ENCODE results near the gene GIMAP5. TPM values are rescaled to one million over a fixed set of nuclear protein-coding genes. Genes with fewer than 3 reads are reported as not detected.

Gene GIMAP5
- total and polyA plus RNA-seq, 5 experiments from 2014 or later: 320 to 506 (median 364) TPM

DNA sequence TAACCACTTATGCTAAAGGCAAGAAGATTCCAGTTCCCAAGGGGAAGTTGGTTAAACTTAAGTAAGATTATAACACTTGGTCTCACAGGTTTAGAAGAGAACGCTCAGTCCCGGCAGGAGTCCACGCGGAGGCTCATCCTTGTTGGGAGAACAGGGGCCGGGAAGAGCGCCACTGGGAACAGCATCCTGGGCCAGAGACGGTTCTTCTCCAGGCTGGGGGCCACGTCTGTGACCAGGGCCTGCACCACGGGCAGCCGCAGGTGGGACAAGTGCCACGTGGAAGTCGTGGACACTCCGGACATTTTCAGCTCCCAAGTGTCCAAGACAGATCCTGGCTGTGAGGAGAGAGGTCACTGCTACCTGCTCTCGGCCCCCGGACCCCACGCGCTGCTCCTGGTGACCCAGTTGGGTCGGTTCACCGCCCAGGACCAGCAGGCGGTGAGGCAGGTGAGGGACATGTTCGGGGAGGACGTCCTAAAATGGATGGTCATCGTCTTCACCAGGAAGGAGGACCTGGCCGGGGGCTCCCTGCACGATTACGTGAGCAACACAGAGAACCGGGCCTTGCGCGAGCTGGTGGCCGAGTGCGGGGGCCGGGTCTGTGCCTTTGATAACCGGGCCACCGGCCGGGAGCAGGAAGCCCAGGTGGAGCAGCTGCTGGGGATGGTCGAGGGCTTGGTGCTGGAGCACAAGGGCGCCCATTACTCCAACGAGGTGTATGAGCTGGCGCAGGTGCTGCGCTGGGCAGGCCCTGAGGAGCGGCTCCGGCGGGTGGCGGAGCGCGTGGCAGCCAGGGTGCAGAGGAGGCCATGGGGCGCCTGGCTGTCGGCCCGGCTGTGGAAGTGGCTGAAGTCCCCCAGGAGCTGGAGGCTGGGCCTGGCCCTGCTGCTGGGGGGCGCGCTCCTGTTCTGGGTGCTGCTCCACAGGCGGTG is 17.0 kb upstream of the GIMAP5 start:
- Mint-ChIP-seq H3K4me3 (peak overlapping the region; percentile 92 to 100 (median 97)), H3K27ac (peak overlapping the region; percentile 72 to 99 (median 96)), H3K36me3 (peaks cover 52 to 84% (median 81%) of the 10 kb centered on the region in 3 donors), H3K4me1 (peaks cover 43 to 87% (median 81%) of the 10 kb centered on the region in 4 donors), H3K27me3 (no peaks in the 10 kb centered on the region), H3K9me3 (peaks cover 0 to 4% (median 2%) of the 10 kb centered on the region in 9 donors)
- ATAC-seq (no peak), DNase-seq (no peak)
- POLR2A ChIA-PET: interaction anchor here (0.6 to 11.9 kb wide), 18 partner anchors 15 to 269 kb away, joined by 3 to 323 read pairs (median 36); partner anchors contain the start of genes GIMAP2, GIMAP4, GIMAP5 and GIMAP6

- ATAC-seq (peak in 1 of 2 donors; percentile 8), DNase-seq (no peak)
- peak overlapping the region; percentile 68 to 97 (median 86) for H3K4me3 Mint-ChIP-seq
- H3K36me3 Mint-ChIP-seq: peaks cover 57 to 95% (median 82%) of the 10 kb centered on the region in 3 donors
- peak overlapping the region; percentile 85 to 96 (median 92) for H3K27ac Mint-ChIP-seq
- no peaks in the 10 kb centered on the region for H3K27me3 Mint-ChIP-seq
- H3K9me3 Mint-ChIP-seq: peaks cover 0 to 18% (median 12%) of the 10 kb centered on the region in 9 donors
- POLR2A ChIA-PET: interaction anchor here (0.7 to 11.9 kb wide), 15 partner anchors 13 to 271 kb away, joined by 3 to 323 read pairs (median 122); partner anchors contain the start of genes GIMAP2, GIMAP4, GIMAP5 and GIMAP6
- H3K4me1 Mint-ChIP-seq: peaks cover 39 to 80% (median 79%) of the 10 kb centered on the region in 4 donors
Observed at GRCh38 chr7:150721970-150722373, 15.2 kb upstream of the GIMAP5 start.

DNA sequence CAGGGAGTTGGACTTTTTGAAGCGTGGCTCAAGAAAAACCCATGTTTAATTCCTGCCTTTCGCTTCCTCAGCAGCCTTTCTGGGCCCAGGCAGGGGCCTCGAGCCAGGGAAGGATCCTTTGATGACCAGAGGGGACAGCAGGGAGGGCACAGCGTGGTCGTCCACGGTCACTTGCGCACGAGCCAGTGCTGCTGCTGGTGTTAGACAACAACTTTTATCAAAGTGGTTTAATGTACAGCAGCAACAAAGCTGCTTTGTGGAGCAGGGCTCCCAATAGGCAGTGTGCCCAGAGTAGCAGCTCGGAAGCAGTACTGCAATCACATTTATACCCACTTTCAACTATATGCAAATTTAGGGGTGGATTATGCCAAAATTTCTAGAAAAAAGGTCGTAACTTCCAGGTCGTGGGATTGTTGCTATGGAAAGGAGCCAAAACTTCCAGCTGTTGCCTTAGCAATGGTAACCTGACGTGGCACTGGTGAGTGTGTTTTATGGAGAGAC is 14.7 kb upstream of the GIMAP5 start:
- peaks cover 41 to 81% (median 79%) of the 10 kb centered on the region in 4 donors for H3K4me1 Mint-ChIP-seq
- H3K4me3 Mint-ChIP-seq: peak overlapping the region; percentile 68 to 97 (median 86)
- peak; percentile 38 to 39 for ATAC-seq
- peaks cover under 1 to 23% (median 16%) of the 10 kb centered on the region in 9 donors for H3K9me3 Mint-ChIP-seq
- POLR2A ChIA-PET: interaction anchor here (0.7 to 11.9 kb wide), 17 partner anchors 12 to 272 kb away, joined by 3 to 323 read pairs (median 7); partner anchors contain the start of genes GIMAP2, GIMAP4, GIMAP5 and GIMAP6
- H3K36me3 Mint-ChIP-seq: peaks cover 59 to 97% (median 79%) of the 10 kb centered on the region in 3 donors
- peak overlapping the region; percentile 85 to 96 (median 92) for H3K27ac Mint-ChIP-seq
- no peaks in the 10 kb centered on the region for H3K27me3 Mint-ChIP-seq
- DNase-seq: no peak

- no peak for DNase-seq
- peak; percentile 19 to 42 for ATAC-seq
- H3K27ac Mint-ChIP-seq: peak overlapping the region; percentile 15 to 96 (median 90)
Observed at GRCh38 chr7:150723467-150723866, 13.8 kb upstream of the GIMAP5 start.

DNA sequence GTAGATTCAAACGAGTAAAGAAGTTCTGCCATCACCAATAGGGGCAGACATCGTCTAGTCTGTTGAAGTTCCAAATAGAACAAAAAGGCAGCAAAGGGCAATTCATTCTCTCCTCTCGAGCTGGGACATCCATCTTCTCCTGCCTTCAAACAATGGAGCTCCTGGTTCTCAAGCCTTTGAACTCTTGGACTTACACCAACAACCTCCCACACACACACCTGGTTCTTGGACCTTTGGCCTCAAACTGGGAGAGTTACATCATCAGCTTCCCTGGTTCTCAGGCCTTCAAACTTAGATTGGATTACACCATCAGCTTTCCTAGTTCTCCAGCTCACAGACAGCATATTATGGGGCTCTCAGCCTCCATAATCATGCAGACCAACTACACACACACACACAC is 9.8 kb upstream of the GIMAP5 start:
- Mint-ChIP-seq H3K4me3 (peak overlapping the region in 1 of 10 donors; percentile 56), H3K27me3 (no peaks in the 10 kb centered on the region), H3K9me3 (peaks cover 16 to 39% (median 32%) of the 10 kb centered on the region in 9 donors), H3K36me3 (peaks cover 36 to 65% (median 49%) of the 10 kb centered on the region in 3 donors), H3K27ac (peak overlapping the region in 7 of 10 donors; percentile 10 to 96 (median 51)), H3K4me1 (peaks cover 36 to 75% (median 60%) of the 10 kb centered on the region in 4 donors)
- ATAC-seq: no peak
- POLR2A ChIA-PET: interaction anchor here (0.6 to 2.1 kb wide), 7 partner anchors 10 to 158 kb away, joined by 3 to 6 read pairs (median 4); partner anchors contain the start of gene GIMAP5
- DNase-seq: no peak

More at GRCh38 chr7:150723467-150723866, 13.8 kb upstream of the GIMAP5 start:
- H3K4me3 Mint-ChIP-seq: peak overlapping the region; percentile 68 to 97 (median 86)
- POLR2A ChIA-PET: interaction anchor here (0.8 to 11.9 kb wide), 14 partner anchors 7 to 273 kb away, joined by 3 to 323 read pairs (median 73); partner anchors contain the start of genes GIMAP1, GIMAP2, GIMAP4 and GIMAP5
- H3K4me1 Mint-ChIP-seq: peaks cover 39 to 87% (median 71%) of the 10 kb centered on the region in 4 donors
- H3K9me3 Mint-ChIP-seq: peaks cover 11 to 32% (median 26%) of the 10 kb centered on the region in 9 donors
- H3K36me3 Mint-ChIP-seq: peaks cover 62 to 97% (median 75%) of the 10 kb centered on the region in 3 donors
- no peaks in the 10 kb centered on the region for H3K27me3 Mint-ChIP-seq

DNA sequence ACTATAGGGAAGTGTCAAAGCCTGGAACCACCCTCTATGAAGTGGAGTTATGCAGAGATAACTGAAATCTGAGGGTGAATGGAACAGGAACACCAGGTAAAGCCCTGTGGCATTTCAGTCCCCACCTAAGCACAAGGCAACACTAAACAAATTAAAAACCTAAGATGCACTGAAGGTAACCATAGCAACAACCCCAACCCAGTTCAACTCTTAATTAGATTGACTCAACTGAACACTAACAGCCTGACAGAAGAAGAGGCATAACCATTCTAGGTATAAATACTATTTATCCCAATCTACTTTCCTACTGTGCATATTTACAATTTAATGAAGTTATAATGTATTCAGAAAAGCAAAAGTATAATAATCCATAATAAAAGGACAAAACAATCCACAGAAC is 9.2 kb upstream of the GIMAP5 start:
- Mint-ChIP-seq H3K4me1 (peaks cover 38 to 75% (median 60%) of the 10 kb centered on the region in 4 donors), H3K27me3 (no peaks in the 10 kb centered on the region), H3K9me3 (peaks cover 16 to 39% (median 32%) of the 10 kb centered on the region in 9 donors), H3K27ac (peak overlapping the region in 6 of 10 donors; percentile 39 to 96 (median 66)), H3K36me3 (peaks cover 30 to 58% (median 49%) of the 10 kb centered on the region in 3 donors), H3K4me3 (no peak overlapping the region)
- DNase-seq (no peak), ATAC-seq (no peak)
- POLR2A ChIA-PET: interaction anchor here (0.9 to 6.2 kb wide), 5 partner anchors 10 to 159 kb away, joined by 3 to 67 read pairs (median 4); partner anchors contain the start of gene GIMAP5

- H3K36me3 Mint-ChIP-seq: peaks cover 24 to 52% (median 43%) of the 10 kb centered on the region in 3 donors
- H3K27me3 Mint-ChIP-seq: no peaks in the 10 kb centered on the region
- DNase-seq (no peak), ATAC-seq (no peak)
- H3K9me3 Mint-ChIP-seq: peaks cover 16 to 39% (median 32%) of the 10 kb centered on the region in 9 donors
- peaks cover 41 to 75% (median 60%) of the 10 kb centered on the region in 4 donors for H3K4me1 Mint-ChIP-seq
- peak overlapping the region in 5 of 10 donors; percentile 0 to 96 (median 57) for H3K27ac Mint-ChIP-seq
- POLR2A ChIA-PET: interaction anchor here (1.0 to 6.2 kb wide), 4 partner anchors 9 to 161 kb away, joined by 3 to 67 read pairs (median 4); partner anchors contain the start of genes GIMAP1, GIMAP4 and GIMAP5
- H3K4me3 Mint-ChIP-seq: peak overlapping the region in 1 of 10 donors; percentile 36
Observed at GRCh38 chr7:150728609-150729008, 8.6 kb upstream of the GIMAP5 start.

DNA sequence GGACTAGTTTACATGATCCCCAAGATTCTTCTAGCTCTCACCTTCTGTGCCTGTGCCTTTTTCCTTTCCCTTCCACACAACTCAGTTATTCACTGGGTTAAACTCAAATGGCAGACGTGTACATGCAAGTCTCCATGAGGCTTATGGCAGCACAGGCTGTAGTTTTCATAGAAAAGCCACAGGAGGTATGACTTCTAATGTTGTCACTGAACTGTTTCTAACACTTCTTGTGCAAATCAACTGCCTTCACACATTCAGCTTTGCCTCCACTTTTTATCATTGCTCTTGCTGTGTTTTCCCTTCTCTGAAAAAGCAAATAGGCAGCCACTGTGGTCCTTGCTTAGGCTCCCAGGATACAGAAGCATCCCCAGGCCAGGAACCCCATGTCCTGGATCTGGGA is 5.3 kb upstream of the GIMAP5 start:
- Mint-ChIP-seq H3K27ac (peak overlapping the region; percentile 77 to 100 (median 93)), H3K36me3 (peaks cover 4 to 22% (median 19%) of the 10 kb centered on the region in 3 donors), H3K27me3 (no peaks in the 10 kb centered on the region), H3K9me3 (peaks cover 10 to 22% (median 21%) of the 10 kb centered on the region in 9 donors), H3K4me1 (peaks cover 49 to 82% (median 71%) of the 10 kb centered on the region in 4 donors), H3K4me3 (peak overlapping the region in 8 of 10 donors; percentile 26 to 88 (median 67))
- ATAC-seq (peak; percentile 14 to 38), DNase-seq (no peak)
- POLR2A ChIA-PET: interaction anchor here (1.2 to 10.6 kb wide), 8 partner anchors 11 to 161 kb away, joined by 3 to 323 read pairs (median 10); partner anchors contain the start of genes GIMAP1, GIMAP2 and GIMAP6

DNA sequence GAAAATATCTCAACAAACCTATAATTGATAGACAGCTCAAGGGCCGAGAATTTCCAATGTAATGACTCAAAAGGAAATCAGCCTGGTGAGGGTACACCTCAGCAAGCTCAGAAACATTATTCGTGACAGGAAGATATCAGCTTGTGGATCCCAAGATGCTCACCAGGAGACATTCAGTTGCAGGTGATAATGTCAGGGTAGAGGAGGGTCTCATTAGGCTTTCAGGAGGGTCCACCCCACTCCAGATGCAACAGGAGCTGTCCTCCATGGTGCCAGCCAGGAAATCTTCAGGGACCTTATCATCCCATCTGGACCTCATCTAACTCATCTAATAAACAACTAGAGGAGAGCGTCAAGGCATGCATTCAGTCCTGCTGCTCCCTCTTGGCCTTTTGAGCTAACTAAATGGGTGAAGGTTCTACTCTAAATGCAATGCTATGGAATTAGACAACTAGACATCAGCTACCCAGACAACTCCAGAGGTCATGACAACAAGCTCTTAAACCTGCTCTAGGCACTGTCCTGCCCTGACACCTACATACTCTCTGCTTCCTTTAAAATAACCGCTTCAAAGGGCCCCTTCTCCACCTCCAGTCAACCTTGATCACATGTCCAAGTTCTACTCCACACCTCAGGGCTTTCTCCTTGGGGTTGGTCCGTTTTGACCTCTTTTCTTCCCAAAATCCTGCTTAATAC is 4.3 kb upstream of the GIMAP5 start:
- ATAC-seq: peak; percentile 9 to 31
- peaks cover 3 to 19% (median 12%) of the 10 kb centered on the region in 3 donors for H3K36me3 Mint-ChIP-seq
- peak overlapping the region in 9 of 10 donors; percentile 28 to 88 (median 58) for H3K4me3 Mint-ChIP-seq
- H3K27me3 Mint-ChIP-seq: no peaks in the 10 kb centered on the region
- peak overlapping the region; percentile 53 to 100 (median 93) for H3K27ac Mint-ChIP-seq
- POLR2A ChIA-PET: interaction anchor here (0.6 to 10.6 kb wide), 14 partner anchors 10 to 319 kb away, joined by 3 to 323 read pairs (median 8); partner anchors contain the start of genes GIMAP1, GIMAP2, GIMAP4 and GIMAP6
- H3K4me1 Mint-ChIP-seq: peaks cover 44 to 73% (median 71%) of the 10 kb centered on the region in 4 donors
- no peak for DNase-seq
- H3K9me3 Mint-ChIP-seq: peaks cover 4 to 12% (median 11%) of the 10 kb centered on the region in 9 donors

DNA sequence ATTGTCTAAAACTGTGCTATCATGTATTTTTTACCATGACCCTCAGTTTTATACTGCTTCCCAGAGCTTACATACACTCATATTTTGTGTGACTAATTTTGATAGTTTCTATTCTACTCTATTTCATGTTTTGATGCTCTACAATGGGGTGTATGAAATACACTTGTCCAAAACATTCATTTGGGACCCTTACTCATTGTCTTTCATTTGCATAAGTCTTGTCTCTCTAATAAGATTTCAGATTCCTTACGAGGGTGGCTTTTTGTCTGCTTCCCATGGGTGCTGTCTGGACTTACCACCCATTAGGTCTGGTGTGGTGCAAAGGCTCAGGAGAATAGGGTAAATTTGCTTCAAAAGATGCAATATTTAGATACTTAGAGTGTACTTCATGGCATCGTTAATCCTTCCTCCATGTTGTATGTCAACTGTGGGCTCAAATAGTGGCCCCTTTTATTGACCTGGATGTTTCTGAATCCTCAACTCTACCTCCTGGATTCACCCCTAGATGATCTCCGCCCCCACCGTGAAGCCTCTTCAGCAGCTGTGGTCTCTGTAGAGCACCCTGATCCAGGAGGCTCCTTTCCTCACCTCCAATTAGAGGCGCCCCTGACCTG is 3.6 kb upstream of the GIMAP5 start:
- DNase-seq: no peak
- peaks cover 2 to 7% (median 5%) of the 10 kb centered on the region in 9 donors for H3K9me3 Mint-ChIP-seq
- peaks cover 46 to 71% (median 71%) of the 10 kb centered on the region in 4 donors for H3K4me1 Mint-ChIP-seq
- H3K4me3 Mint-ChIP-seq: peak overlapping the region in 8 of 10 donors; percentile 51 to 100 (median 70)
- peak overlapping the region; percentile 93 to 100 (median 96) for H3K27ac Mint-ChIP-seq
- POLR2A ChIA-PET: interaction anchor here (0.6 to 10.6 kb wide), 11 partner anchors 10 to 319 kb away, joined by 3 to 323 read pairs (median 9); partner anchors contain the start of genes GIMAP1, GIMAP4 and GIMAP6
- H3K27me3 Mint-ChIP-seq: no peaks in the 10 kb centered on the region
- ATAC-seq: no peak
- peaks cover 8 to 19% (median 12%) of the 10 kb centered on the region in 3 donors for H3K36me3 Mint-ChIP-seq

Measured in naive thymus-derived CD8-positive, alpha-beta T cell (primary cell).